Stimulated activated naive CD8-positive, alpha-beta T cell treated with anti-CD3 and anti-CD28 coated beads, Interleukin-15, Interleukin-2, amounts not matched to agents 100 ng/mL and 50 ng/mL, for 24 hours (primary cell): Measurements from ENCODE around the gene THNSL1.
"Not testable (repeated sequence)": the region's sequence is repeated elsewhere in the genome, so short reads cannot be mapped to it uniquely, and the experiment has no call there.

Experiments used
- H3K27ac Mint-ChIP-seq: one replicate; pipeline ENCODE4 v1.8.0; 2021; ENCODE audit warnings: mild to moderate bottlenecking, mixed read lengths
- H3K27me3 Mint-ChIP-seq: one replicate; pipeline ENCODE4 v1.8.0; 2021; ENCODE audit warnings: mixed read lengths
- H3K36me3 Mint-ChIP-seq: one replicate; pipeline ENCODE4 v1.8.0; 2021; ENCODE audit warnings: low read depth, mixed read lengths
- H3K4me1 Mint-ChIP-seq: one replicate; pipeline ENCODE4 v1.8.0; 2021; ENCODE audit warnings: low read depth, mixed read lengths
- H3K4me3 Mint-ChIP-seq: one replicate; pipeline ENCODE4 v1.8.0; 2021; ENCODE audit warnings: mild to moderate bottlenecking, mixed read lengths
- H3K9me3 Mint-ChIP-seq: one replicate; pipeline ENCODE4 v1.8.0; 2021; ENCODE audit warnings: mixed read lengths

The THNSL1 gene, protein sequence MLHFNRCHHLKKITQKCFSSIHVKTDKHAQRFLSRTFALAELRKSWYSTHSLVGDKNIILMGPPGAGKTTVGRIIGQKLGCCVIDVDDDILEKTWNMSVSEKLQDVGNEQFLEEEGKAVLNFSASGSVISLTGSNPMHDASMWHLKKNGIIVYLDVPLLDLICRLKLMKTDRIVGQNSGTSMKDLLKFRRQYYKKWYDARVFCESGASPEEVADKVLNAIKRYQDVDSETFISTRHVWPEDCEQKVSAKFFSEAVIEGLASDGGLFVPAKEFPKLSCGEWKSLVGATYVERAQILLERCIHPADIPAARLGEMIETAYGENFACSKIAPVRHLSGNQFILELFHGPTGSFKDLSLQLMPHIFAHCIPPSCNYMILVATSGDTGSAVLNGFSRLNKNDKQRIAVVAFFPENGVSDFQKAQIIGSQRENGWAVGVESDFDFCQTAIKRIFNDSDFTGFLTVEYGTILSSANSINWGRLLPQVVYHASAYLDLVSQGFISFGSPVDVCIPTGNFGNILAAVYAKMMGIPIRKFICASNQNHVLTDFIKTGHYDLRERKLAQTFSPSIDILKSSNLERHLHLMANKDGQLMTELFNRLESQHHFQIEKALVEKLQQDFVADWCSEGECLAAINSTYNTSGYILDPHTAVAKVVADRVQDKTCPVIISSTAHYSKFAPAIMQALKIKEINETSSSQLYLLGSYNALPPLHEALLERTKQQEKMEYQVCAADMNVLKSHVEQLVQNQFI

GRCh38 chr10:25016376-25017153, at the start of gene THNSL1:
Gene THNSL1 (plus strand): TSS chr10:25016612. CDS start chr10:25023224, 6,612 bp downstream.
- peak within 1 kb of the TSS; percentile 91 for H3K4me3 Mint-ChIP-seq
- no peaks in the 10 kb centered on the region for H3K27me3 Mint-ChIP-seq
- no peaks in the 10 kb centered on the region for H3K9me3 Mint-ChIP-seq
- H3K27ac Mint-ChIP-seq: peak within 1 kb of the TSS; percentile 98
- H3K4me1 Mint-ChIP-seq: peaks cover 23% of the 10 kb centered on the region
- H3K36me3 Mint-ChIP-seq: peaks cover 3% of the 10 kb centered on the region

DNA sequence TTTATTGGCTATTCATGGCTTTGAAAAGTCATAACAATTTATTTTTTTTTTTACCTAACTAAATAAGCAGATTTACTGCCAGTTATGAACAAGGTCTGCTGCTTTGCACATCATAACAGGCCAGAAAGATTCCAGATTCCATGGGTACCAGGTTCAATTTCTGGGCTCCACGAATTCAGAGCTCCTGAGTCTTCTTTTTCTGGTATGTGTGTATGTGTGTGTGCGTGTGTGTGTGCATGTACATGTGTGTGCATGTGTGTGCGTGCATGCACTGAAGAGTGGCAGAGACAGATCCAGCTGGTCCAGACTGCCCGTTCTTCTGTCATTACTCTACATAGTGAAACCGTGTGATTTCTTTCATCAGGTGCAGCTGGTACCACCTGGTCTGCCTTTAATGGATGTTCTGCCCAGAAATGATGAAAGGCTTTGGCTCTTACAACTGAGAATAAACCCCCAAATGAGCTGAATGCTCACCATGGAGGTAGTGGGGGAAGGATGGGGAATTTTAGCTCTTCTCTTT, 49.4 kb upstream of the THNSL1 start:
- Mint-ChIP-seq H3K36me3 (no peaks in the 10 kb centered on the region), H3K4me3 (no peak overlapping the region), H3K9me3 (no peaks in the 10 kb centered on the region), H3K4me1 (peaks cover 9% of the 10 kb centered on the region), H3K27ac (no peak overlapping the region), H3K27me3 (no peaks in the 10 kb centered on the region)

GRCh38 chr10:24968349-24968748, 48.1 kb upstream of the THNSL1 start:
- Mint-ChIP-seq H3K4me1 (no peaks in the 10 kb centered on the region), H3K9me3 (no peaks in the 10 kb centered on the region), H3K27ac (no peak overlapping the region), H3K4me3 (no peak overlapping the region), H3K27me3 (no peaks in the 10 kb centered on the region), H3K36me3 (no peaks in the 10 kb centered on the region)

GRCh38 chr10:24968951-24969350, 47.5 kb upstream of the THNSL1 start:
- not testable (repeated sequence) for H3K27me3 Mint-ChIP-seq, H3K4me1 Mint-ChIP-seq, H3K36me3 Mint-ChIP-seq, H3K9me3 Mint-ChIP-seq, H3K27ac Mint-ChIP-seq, H3K4me3 Mint-ChIP-seq

DNA sequence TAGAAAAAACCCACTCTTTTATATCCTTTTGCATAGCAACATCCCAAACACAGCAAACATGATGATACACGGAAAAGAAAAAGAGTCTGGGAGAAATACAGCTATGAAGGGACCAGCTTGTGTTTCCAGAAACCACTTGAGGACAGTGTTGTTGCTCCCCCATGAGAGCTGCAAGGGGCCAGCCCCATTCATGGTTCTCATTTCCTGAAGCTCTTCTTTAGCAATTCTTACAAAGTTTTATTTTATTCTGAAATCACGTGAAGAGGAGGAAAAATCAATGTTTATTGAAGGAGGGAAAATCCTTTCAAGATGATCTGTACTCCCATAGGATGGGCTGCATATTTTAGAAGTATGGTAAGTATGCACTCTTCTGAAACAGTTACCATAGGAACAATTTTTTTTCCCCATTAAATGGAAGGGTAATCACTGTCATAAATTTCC, 46.6 kb upstream of the THNSL1 start:
- Mint-ChIP-seq H3K36me3 (no peaks in the 10 kb centered on the region), H3K9me3 (no peaks in the 10 kb centered on the region), H3K4me1 (no peaks in the 10 kb centered on the region), H3K27me3 (no peaks in the 10 kb centered on the region), H3K4me3 (no peak overlapping the region), H3K27ac (no peak overlapping the region)

- H3K4me1 Mint-ChIP-seq: no peaks in the 10 kb centered on the region
- H3K9me3 Mint-ChIP-seq: no peaks in the 10 kb centered on the region
- H3K27me3 Mint-ChIP-seq: no peaks in the 10 kb centered on the region
- no peak overlapping the region for H3K27ac Mint-ChIP-seq
- H3K36me3 Mint-ChIP-seq: no peaks in the 10 kb centered on the region
- no peak overlapping the region for H3K4me3 Mint-ChIP-seq
Observed at GRCh38 chr10:24971374-24971773, 45.0 kb upstream of the THNSL1 start.

DNA sequence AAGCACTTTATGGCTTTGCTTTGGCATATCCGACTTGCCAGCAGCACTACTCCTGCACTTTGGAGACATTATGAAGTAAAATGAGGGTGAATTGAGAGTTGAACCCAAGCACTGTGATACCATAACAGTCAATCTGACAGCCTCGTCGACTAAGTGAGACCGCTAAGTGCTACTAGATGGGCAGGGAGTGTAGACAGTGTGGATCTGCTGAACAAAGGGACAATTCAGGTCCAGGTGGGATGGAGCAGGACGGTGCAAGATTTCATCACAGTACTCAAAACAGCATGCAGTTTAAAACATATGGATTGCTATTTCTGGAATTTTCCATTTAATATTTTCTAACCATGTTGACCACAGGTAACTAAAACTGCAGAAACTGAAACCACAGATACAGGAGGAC, 43.2 kb upstream of the THNSL1 start:
- Mint-ChIP-seq H3K27ac (no peak overlapping the region), H3K4me1 (no peaks in the 10 kb centered on the region), H3K36me3 (no peaks in the 10 kb centered on the region), H3K4me3 (no peak overlapping the region), H3K9me3 (no peaks in the 10 kb centered on the region), H3K27me3 (no peaks in the 10 kb centered on the region)

DNA sequence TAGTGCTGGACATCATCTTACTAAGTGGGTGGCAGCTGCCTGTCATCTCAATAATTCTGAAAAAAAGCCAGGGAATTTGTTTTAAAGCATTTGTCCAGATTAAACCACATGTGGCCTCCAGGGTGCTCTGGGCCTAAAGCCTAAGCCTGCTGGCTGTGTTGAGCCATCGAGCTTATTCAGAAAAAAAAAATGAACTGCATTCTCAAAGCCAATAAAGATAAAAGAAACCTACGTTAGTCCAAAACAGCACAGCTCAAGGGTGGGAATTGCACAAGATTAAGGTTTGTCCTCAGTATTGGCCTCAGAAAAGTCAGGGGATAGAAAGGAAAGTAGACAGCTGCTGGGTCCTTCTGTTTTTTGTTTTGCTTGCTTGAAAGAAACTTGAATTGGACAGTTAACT, 41.4 kb upstream of the THNSL1 start:
- H3K27me3 Mint-ChIP-seq: no peaks in the 10 kb centered on the region
- H3K36me3 Mint-ChIP-seq: no peaks in the 10 kb centered on the region

DNA sequence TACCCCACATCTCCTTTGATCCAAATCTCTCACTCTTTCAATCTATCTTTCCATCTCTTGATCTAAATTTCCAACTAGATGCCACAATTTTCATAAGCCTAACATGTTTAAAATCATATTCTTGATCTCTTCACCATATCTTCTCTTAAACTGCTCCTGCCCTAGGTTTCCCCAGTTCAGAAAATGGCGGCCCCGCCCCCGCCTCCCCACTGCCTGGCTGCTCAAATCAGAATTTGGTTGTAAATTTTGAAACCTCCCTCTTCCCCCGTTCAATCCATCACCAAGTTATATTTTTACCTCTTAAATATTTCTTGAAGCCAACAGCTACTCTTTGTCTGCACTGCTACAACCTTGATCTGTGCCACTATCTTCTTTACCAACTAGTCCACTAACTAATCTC, 36.7 kb upstream of the THNSL1 start:
- no peak overlapping the region for H3K27ac Mint-ChIP-seq
- H3K36me3 Mint-ChIP-seq: no peaks in the 10 kb centered on the region
- no peaks in the 10 kb centered on the region for H3K27me3 Mint-ChIP-seq
- H3K4me3 Mint-ChIP-seq: no peak overlapping the region
- H3K9me3 Mint-ChIP-seq: peaks cover 4% of the 10 kb centered on the region
- peaks cover 11% of the 10 kb centered on the region for H3K4me1 Mint-ChIP-seq

More for the DNA sequence above, 41.4 kb upstream of the THNSL1 start:
- no peak overlapping the region for H3K4me3 Mint-ChIP-seq
- no peak overlapping the region for H3K27ac Mint-ChIP-seq
- no peaks in the 10 kb centered on the region for H3K4me1 Mint-ChIP-seq
- H3K9me3 Mint-ChIP-seq: peaks cover 1% of the 10 kb centered on the region

DNA sequence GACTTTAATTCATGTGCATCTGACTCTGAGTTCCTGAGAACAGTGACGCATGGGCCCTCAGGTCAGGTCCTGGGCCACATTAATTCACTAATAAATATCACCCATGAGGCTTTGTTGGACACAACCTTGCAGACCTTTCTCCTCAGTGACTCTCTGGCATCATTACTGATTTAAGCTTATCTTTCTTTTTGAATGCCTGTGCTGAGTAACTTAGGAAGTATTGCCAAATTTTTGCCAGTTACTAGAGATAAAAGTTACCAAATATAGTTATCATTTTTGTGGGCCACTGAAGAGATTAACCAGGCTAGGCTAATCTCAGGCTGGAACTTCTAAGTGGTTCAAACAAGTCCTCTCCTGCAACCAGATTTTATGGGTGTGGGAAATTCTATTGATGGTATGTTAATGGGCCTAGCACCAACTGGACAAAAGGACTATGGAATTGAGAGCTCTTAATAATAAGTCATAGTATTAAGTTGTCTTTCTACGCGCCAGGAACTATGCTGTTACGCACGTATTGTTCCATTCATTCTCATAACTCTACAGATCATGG, 35.2 kb upstream of the THNSL1 start:
- peaks cover 11% of the 10 kb centered on the region for H3K4me1 Mint-ChIP-seq
- H3K9me3 Mint-ChIP-seq: peaks cover 4% of the 10 kb centered on the region
- no peaks in the 10 kb centered on the region for H3K36me3 Mint-ChIP-seq
- H3K27ac Mint-ChIP-seq: no peak overlapping the region
- H3K27me3 Mint-ChIP-seq: no peaks in the 10 kb centered on the region
- no peak overlapping the region for H3K4me3 Mint-ChIP-seq

GRCh38 chr10:24982319-24983112, 33.9 kb upstream of the THNSL1 start:
- Mint-ChIP-seq H3K9me3 (peaks cover 4% of the 10 kb centered on the region), H3K4me3 (no peak overlapping the region), H3K4me1 (peaks cover 11% of the 10 kb centered on the region), H3K36me3 (no peaks in the 10 kb centered on the region), H3K27ac (no peak overlapping the region), H3K27me3 (no peaks in the 10 kb centered on the region)

GRCh38 chr10:24983130-24983529, 33.3 kb upstream of the THNSL1 start:
- Mint-ChIP-seq H3K4me3 (no peak overlapping the region), H3K4me1 (peaks cover 11% of the 10 kb centered on the region), H3K9me3 (peaks cover 4% of the 10 kb centered on the region), H3K27ac (no peak overlapping the region), H3K36me3 (no peaks in the 10 kb centered on the region), H3K27me3 (no peaks in the 10 kb centered on the region)

- Mint-ChIP-seq H3K36me3 (no peaks in the 10 kb centered on the region), H3K9me3 (peaks cover 4% of the 10 kb centered on the region), H3K4me3 (no peak overlapping the region), H3K27ac (no peak overlapping the region), H3K27me3 (no peaks in the 10 kb centered on the region), H3K4me1 (peaks cover 11% of the 10 kb centered on the region)
Observed at GRCh38 chr10:24983946-24984345, 32.5 kb upstream of the THNSL1 start.

DNA sequence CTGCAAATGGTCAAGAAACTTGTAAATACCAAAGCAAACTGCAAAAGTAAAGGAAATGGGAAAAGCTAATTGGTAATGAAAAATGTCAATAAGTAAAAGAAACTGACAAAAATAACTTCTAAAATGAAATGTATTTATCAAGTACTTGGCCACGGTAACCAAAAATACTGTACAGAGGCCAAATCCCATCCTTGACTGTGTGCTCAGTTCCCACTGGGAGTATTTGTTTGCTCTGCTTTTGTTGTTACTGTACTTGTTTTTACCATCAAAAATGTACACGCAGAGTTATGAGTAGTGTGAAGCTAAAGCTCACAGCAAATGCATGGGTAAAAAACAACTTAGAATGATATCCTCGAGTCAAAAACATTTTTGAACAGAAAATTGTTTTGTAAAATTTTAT, 31.5 kb upstream of the THNSL1 start:
- peaks cover 4% of the 10 kb centered on the region for H3K9me3 Mint-ChIP-seq
- H3K4me3 Mint-ChIP-seq: no peak overlapping the region
- H3K27me3 Mint-ChIP-seq: no peaks in the 10 kb centered on the region
- no peak overlapping the region for H3K27ac Mint-ChIP-seq
- peaks cover 11% of the 10 kb centered on the region for H3K4me1 Mint-ChIP-seq
- H3K36me3 Mint-ChIP-seq: no peaks in the 10 kb centered on the region
